ENCODE results near the gene WNT3.

GRCh38 chr17:46756081-46756735 lies 62.3 kb downstream of the WNT3 start:
- TF ChIP-seq POLR2AphosphoS5 (IDR thresholded peaks at IDR 0.05; ENCODE audit: insufficient read depth in 1 of 2, low read depth in 1 of 2) (no peak), CTCF (IDR thresholded peaks at IDR 0.05) (no peak)

Data from vagina (tissue), 2 donors.